Measurements from ENCODE around the gene PCK2.
"Not testable (repeated sequence)": the region's sequence is repeated elsewhere in the genome, so short reads cannot be mapped to it uniquely, and the experiment has no call there.

PCK2 gene

GRCh38 chr14:24093901-24094840, at the start of gene PCK2:
PCK2 (plus strand) TSS chr14:24094311; CDS start chr14:24094406, 95 bp downstream.
- no peak for DNase-seq

GRCh38 chr14:24049002-24049401, 45.1 kb upstream of the PCK2 start:
- not testable (repeated sequence) for DNase-seq

- not testable (repeated sequence) for DNase-seq
Observed at GRCh38 chr14:24050753-24051152, 43.4 kb upstream of the PCK2 start.

GRCh38 chr14:24051176-24051788, 42.8 kb upstream of the PCK2 start:
- DNase-seq, result no peak

GRCh38 chr14:24051789-24052655, 42.1 kb upstream of the PCK2 start, which contains the start of gene CARMIL3:
CARMIL3 (plus strand) TSS chr14:24052009; CDS start chr14:24052154, 145 bp downstream.
- DNase-seq, result no peak

GRCh38 chr14:24052656-24053547, 41.2 kb upstream of the PCK2 start:
- DNase-seq, result no peak

GRCh38 chr14:24053548-24054323, 40.4 kb upstream of the PCK2 start:
- DNase-seq, result no peak

- no peak for DNase-seq
Observed at GRCh38 chr14:24054324-24054641, 39.8 kb upstream of the PCK2 start.

GRCh38 chr14:24054646-24055045, 39.5 kb upstream of the PCK2 start:
- DNase-seq, result no peak

GRCh38 chr14:24055971-24056799, 37.9 kb upstream of the PCK2 start:
- no peak for DNase-seq

GRCh38 chr14:24056800-24057184, 37.3 kb upstream of the PCK2 start:
- no peak for DNase-seq

- no peak for DNase-seq
Observed at GRCh38 chr14:24057271-24057670, 36.8 kb upstream of the PCK2 start.

- no peak for DNase-seq
Observed at GRCh38 chr14:24057867-24058259, 36.2 kb upstream of the PCK2 start.

GRCh38 chr14:24058260-24058950, 35.7 kb upstream of the PCK2 start:
- no peak for DNase-seq

- DNase-seq, result no peak
Observed at GRCh38 chr14:24058951-24059475, 35.1 kb upstream of the PCK2 start.

- DNase-seq, result no peak
Observed at GRCh38 chr14:24059841-24060388, 34.2 kb upstream of the PCK2 start.

GRCh38 chr14:24060443-24060842, 33.7 kb upstream of the PCK2 start:
- no peak for DNase-seq

GRCh38 chr14:24060984-24061913, 32.9 kb upstream of the PCK2 start:
- DNase-seq, result no peak

All from cortex of kidney (tissue), 1 donor.